Measurements from ENCODE around the gene MYL7. TPM values are rescaled to one million over a fixed set of nuclear protein-coding genes. Genes with fewer than 3 reads are reported as not detected.
"Not testable (repeated sequence)": the region's sequence is repeated elsewhere in the genome, so short reads cannot be mapped to it uniquely, and the experiment has no call there.

Gene MYL7
- total RNA-seq, 1 donor from 2014 or later: 21.4 TPM

- peaks cover 0 to 6% (median 6%) of the 10 kb centered on the region in 3 donors for H3K27me3 ChIP-seq (ENCODE audit: control insufficient read depth in 3 of 3, insufficient read depth in 3 of 3, low read length in 3 of 3)
- no peak overlapping the region for H3K9ac ChIP-seq (ENCODE audit: low read depth in 1 of 3, low read length in 3 of 3)
- no peaks in the 10 kb centered on the region for H3K9me3 ChIP-seq (ENCODE audit: control insufficient read depth in 3 of 3, low read length in 3 of 3)
- no peaks in the 10 kb centered on the region for H3K36me3 ChIP-seq (ENCODE audit: control insufficient read depth in 3 of 3, insufficient read depth in 3 of 3, low read length in 3 of 3)
- H3K4me3 ChIP-seq (ENCODE audit: low read length in 3 of 3): no peak overlapping the region
- H3K27ac ChIP-seq (ENCODE audit: low read depth, low read length): no peak overlapping the region
- H3K4me1 ChIP-seq (ENCODE audit: control insufficient read depth in 3 of 3, insufficient read depth in 3 of 3, low read length in 3 of 3): no peaks in the 10 kb centered on the region
Observed at GRCh38 chr7:44172352-44172751, 31.2 kb upstream of the MYL7 start.

GRCh38 chr7:44171901-44172300, 30.8 kb upstream of the MYL7 start:
- H3K27me3 ChIP-seq (ENCODE audit: control insufficient read depth in 3 of 3, insufficient read depth in 3 of 3, low read length in 3 of 3); H3K9ac ChIP-seq (ENCODE audit: low read depth in 1 of 3, low read length in 3 of 3); H3K27ac ChIP-seq (ENCODE audit: low read depth, low read length); H3K9me3 ChIP-seq (ENCODE audit: control insufficient read depth in 3 of 3, low read length in 3 of 3); H3K4me3 ChIP-seq (ENCODE audit: low read length in 3 of 3); H3K4me1 ChIP-seq (ENCODE audit: control insufficient read depth in 3 of 3, insufficient read depth in 3 of 3, low read length in 3 of 3); H3K36me3 ChIP-seq (ENCODE audit: control insufficient read depth in 3 of 3, insufficient read depth in 3 of 3, low read length in 3 of 3): not testable (repeated sequence)

GRCh38 chr7:44167920-44168319, 26.8 kb upstream of the MYL7 start:
- no peaks in the 10 kb centered on the region for H3K9me3 ChIP-seq (ENCODE audit: control insufficient read depth in 3 of 3, low read length in 3 of 3)
- H3K27ac ChIP-seq (ENCODE audit: low read depth, low read length): no peak overlapping the region
- H3K4me3 ChIP-seq (ENCODE audit: low read length in 3 of 3): no peak overlapping the region
- H3K9ac ChIP-seq (ENCODE audit: low read depth in 1 of 3, low read length in 3 of 3): no peak overlapping the region
- H3K4me1 ChIP-seq (ENCODE audit: control insufficient read depth in 3 of 3, insufficient read depth in 3 of 3, low read length in 3 of 3): no peaks in the 10 kb centered on the region
- H3K36me3 ChIP-seq (ENCODE audit: control insufficient read depth in 3 of 3, insufficient read depth in 3 of 3, low read length in 3 of 3): no peaks in the 10 kb centered on the region
- no peaks in the 10 kb centered on the region for H3K27me3 ChIP-seq (ENCODE audit: control insufficient read depth in 3 of 3, insufficient read depth in 3 of 3, low read length in 3 of 3)

DNA sequence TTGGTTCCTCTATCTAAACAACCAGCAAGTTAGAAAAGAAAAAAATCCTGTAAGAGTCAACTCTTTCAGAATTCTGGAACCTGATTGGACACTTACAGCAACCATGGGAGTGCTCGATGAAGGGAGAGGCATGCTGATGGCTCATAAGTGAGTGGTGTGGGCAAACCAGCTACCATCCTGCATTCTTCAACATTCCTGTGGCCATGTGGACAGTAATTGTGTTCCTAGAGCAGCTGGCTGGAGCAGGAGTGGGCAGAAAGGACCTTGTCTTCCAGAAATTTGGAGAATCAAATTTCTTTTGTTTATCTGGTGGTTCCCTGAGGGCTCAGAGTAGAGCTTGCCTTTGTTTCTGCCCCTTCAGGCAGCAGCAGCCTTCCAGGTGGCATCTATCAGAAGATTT, 22.5 kb upstream of the MYL7 start:
- Histone ChIP-seq H3K36me3 (ENCODE audit: control insufficient read depth in 3 of 3, insufficient read depth in 3 of 3, low read length in 3 of 3) (no peaks in the 10 kb centered on the region), H3K27ac (ENCODE audit: low read depth, low read length) (no peak overlapping the region), H3K27me3 (ENCODE audit: control insufficient read depth in 3 of 3, insufficient read depth in 3 of 3, low read length in 3 of 3) (no peaks in the 10 kb centered on the region), H3K4me1 (ENCODE audit: control insufficient read depth in 3 of 3, insufficient read depth in 3 of 3, low read length in 3 of 3) (peaks cover 8 to 16% (median 15%) of the 10 kb centered on the region in 3 donors), H3K9me3 (ENCODE audit: control insufficient read depth in 3 of 3, low read length in 3 of 3) (no peaks in the 10 kb centered on the region), H3K4me3 (ENCODE audit: low read length in 3 of 3) (no peak overlapping the region), H3K9ac (ENCODE audit: low read depth in 1 of 3, low read length in 3 of 3) (no peak overlapping the region)

DNA sequence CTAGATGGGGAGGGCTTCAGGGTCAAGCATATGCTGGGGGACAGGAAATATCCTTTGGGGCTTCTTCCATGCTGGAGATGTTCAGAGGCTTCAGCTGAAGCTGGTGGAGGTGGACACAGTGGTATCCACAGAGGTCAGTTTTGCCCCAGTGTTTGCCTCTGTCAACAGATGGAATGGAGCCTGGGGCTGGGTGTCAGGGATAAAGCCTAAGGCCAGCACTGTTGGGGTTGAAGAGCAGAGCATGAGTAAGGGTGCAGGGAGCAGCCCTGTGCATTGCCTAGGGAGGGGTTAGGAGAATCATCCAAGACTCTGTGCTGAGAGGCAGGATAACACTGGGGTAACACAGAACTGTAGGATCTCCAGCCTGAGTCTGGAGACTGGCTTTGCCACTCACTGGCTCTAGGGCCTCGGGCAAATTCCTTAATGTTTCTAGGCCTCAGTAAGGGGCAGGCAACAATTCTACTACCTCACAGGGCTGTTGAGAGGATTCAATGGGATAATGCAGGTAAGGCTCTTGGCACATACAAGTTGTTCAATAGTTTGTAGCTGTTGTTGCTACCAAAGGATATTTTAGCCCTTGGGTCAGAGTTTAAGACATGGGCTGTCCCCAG, 21.8 kb upstream of the MYL7 start:
- Histone ChIP-seq H3K9me3 (ENCODE audit: control insufficient read depth in 3 of 3, low read length in 3 of 3) (no peaks in the 10 kb centered on the region), H3K9ac (ENCODE audit: low read depth in 1 of 3, low read length in 3 of 3) (no peak overlapping the region), H3K4me3 (ENCODE audit: low read length in 3 of 3) (no peak overlapping the region), H3K4me1 (ENCODE audit: control insufficient read depth in 3 of 3, insufficient read depth in 3 of 3, low read length in 3 of 3) (peaks cover 8 to 22% (median 20%) of the 10 kb centered on the region in 3 donors), H3K27me3 (ENCODE audit: control insufficient read depth in 3 of 3, insufficient read depth in 3 of 3, low read length in 3 of 3) (no peaks in the 10 kb centered on the region), H3K27ac (ENCODE audit: low read depth, low read length) (no peak overlapping the region), H3K36me3 (ENCODE audit: control insufficient read depth in 3 of 3, insufficient read depth in 3 of 3, low read length in 3 of 3) (no peaks in the 10 kb centered on the region)

- H3K27ac ChIP-seq (ENCODE audit: low read depth, low read length): no peak overlapping the region
- no peak overlapping the region for H3K4me3 ChIP-seq (ENCODE audit: low read length in 3 of 3)
- H3K9ac ChIP-seq (ENCODE audit: low read depth in 1 of 3, low read length in 3 of 3): no peak overlapping the region
- H3K9me3 ChIP-seq (ENCODE audit: control insufficient read depth in 3 of 3, low read length in 3 of 3): no peaks in the 10 kb centered on the region
- peaks cover 8 to 23% (median 20%) of the 10 kb centered on the region in 3 donors for H3K4me1 ChIP-seq (ENCODE audit: control insufficient read depth in 3 of 3, insufficient read depth in 3 of 3, low read length in 3 of 3)
- no peaks in the 10 kb centered on the region for H3K27me3 ChIP-seq (ENCODE audit: control insufficient read depth in 3 of 3, insufficient read depth in 3 of 3, low read length in 3 of 3)
- no peaks in the 10 kb centered on the region for H3K36me3 ChIP-seq (ENCODE audit: control insufficient read depth in 3 of 3, insufficient read depth in 3 of 3, low read length in 3 of 3)
Observed at GRCh38 chr7:44162179-44162578, 21.0 kb upstream of the MYL7 start.

GRCh38 chr7:44161371-44161770, 20.2 kb upstream of the MYL7 start:
- H3K27me3 ChIP-seq (ENCODE audit: control insufficient read depth in 3 of 3, insufficient read depth in 3 of 3, low read length in 3 of 3): no peaks in the 10 kb centered on the region
- peaks cover 8 to 23% (median 20%) of the 10 kb centered on the region in 3 donors for H3K4me1 ChIP-seq (ENCODE audit: control insufficient read depth in 3 of 3, insufficient read depth in 3 of 3, low read length in 3 of 3)
- no peaks in the 10 kb centered on the region for H3K9me3 ChIP-seq (ENCODE audit: control insufficient read depth in 3 of 3, low read length in 3 of 3)
- H3K9ac ChIP-seq (ENCODE audit: low read depth in 1 of 3, low read length in 3 of 3): no peak overlapping the region
- no peak overlapping the region for H3K4me3 ChIP-seq (ENCODE audit: low read length in 3 of 3)
- H3K36me3 ChIP-seq (ENCODE audit: control insufficient read depth in 3 of 3, insufficient read depth in 3 of 3, low read length in 3 of 3): no peaks in the 10 kb centered on the region
- H3K27ac ChIP-seq (ENCODE audit: low read depth, low read length): no peak overlapping the region

GRCh38 chr7:44159824-44160630, 18.9 kb upstream of the MYL7 start:
- no peak overlapping the region for H3K4me3 ChIP-seq (ENCODE audit: low read length in 3 of 3)
- H3K27ac ChIP-seq (ENCODE audit: low read depth, low read length): no peak overlapping the region

GRCh38 chr7:44158873-44159631, 17.9 kb upstream of the MYL7 start:
- Histone ChIP-seq H3K36me3 (ENCODE audit: control insufficient read depth in 3 of 3, insufficient read depth in 3 of 3, low read length in 3 of 3) (no peaks in the 10 kb centered on the region), H3K9ac (ENCODE audit: low read depth in 1 of 3, low read length in 3 of 3) (peak overlapping the region in 1 of 3 donors; percentile 25), H3K27me3 (ENCODE audit: control insufficient read depth in 3 of 3, insufficient read depth in 3 of 3, low read length in 3 of 3) (no peaks in the 10 kb centered on the region), H3K4me3 (ENCODE audit: low read length in 3 of 3) (no peak overlapping the region), H3K4me1 (ENCODE audit: control insufficient read depth in 3 of 3, insufficient read depth in 3 of 3, low read length in 3 of 3) (peaks cover 8 to 23% (median 20%) of the 10 kb centered on the region in 3 donors), H3K9me3 (ENCODE audit: control insufficient read depth in 3 of 3, low read length in 3 of 3) (no peaks in the 10 kb centered on the region), H3K27ac (ENCODE audit: low read depth, low read length) (no peak overlapping the region)

More at GRCh38 chr7:44159824-44160630, 18.9 kb upstream of the MYL7 start:
- Histone ChIP-seq H3K4me1 (ENCODE audit: control insufficient read depth in 3 of 3, insufficient read depth in 3 of 3, low read length in 3 of 3) (peaks cover 8 to 23% (median 20%) of the 10 kb centered on the region in 3 donors), H3K27me3 (ENCODE audit: control insufficient read depth in 3 of 3, insufficient read depth in 3 of 3, low read length in 3 of 3) (no peaks in the 10 kb centered on the region), H3K9me3 (ENCODE audit: control insufficient read depth in 3 of 3, low read length in 3 of 3) (no peaks in the 10 kb centered on the region), H3K36me3 (ENCODE audit: control insufficient read depth in 3 of 3, insufficient read depth in 3 of 3, low read length in 3 of 3) (no peaks in the 10 kb centered on the region), H3K9ac (ENCODE audit: low read depth in 1 of 3, low read length in 3 of 3) (no peak overlapping the region)

All from skeletal muscle tissue (tissue), 4 donors.